MM.1S (cell line): ENCODE data around the gene RSBN1L.

ENCODE experiments used
- CTCF ChIP-seq: fragments of 300-600 bp; sonication (generic); IDR thresholded peaks from 2 replicates; pipeline ENCODE4 v1.5.1; 2016; ENCODE audit warnings: antibody characterized with exemption, low read length, mixed read lengths
- EZH2 ChIP-seq: fragments of 300-600 bp; sonication (generic); optimal IDR thresholded peaks from 2 replicates; pipeline ENCODE3; 2017; ENCODE audit warnings: low read depth, mild to moderate bottlenecking, antibody characterized with exemption, low read length, mixed read lengths
- EZH2phosphoT487 ChIP-seq: fragments of 300-600 bp; sonication (generic); IDR thresholded peaks from 2 replicates; pipeline ENCODE4 v1.6.1; 2018; ENCODE audit warnings: antibody characterized with exemption, low read length

- TF ChIP-seq CTCF (no peak), EZH2 (no peak), EZH2phosphoT487 (no peak)
Measured at GRCh38 chr7:77786018-77786417, 89.8 kb downstream of the RSBN1L start.
